Body of pancreas (tissue), 4 donors: Measurements from ENCODE around the gene FAS.

Source experiments
- POLR2A ChIP-seq, 3 donors: fragments of 450-650 bp; IDR thresholded peaks; one replicate each; pipeline ENCODE4 v1.6.1; 2016; ENCODE audit warnings: antibody characterized with exemption in 3 of 3, mild to moderate bottlenecking in 2 of 3
- TF ChIP-seq, protein P1 (sequence below), 7 experiments: fragments of 450-650 bp in 4 of 7; fragments of 200-600 bp in 3 of 7; sonication (generic) in 3 of 7; IDR thresholded peaks; one replicate each; pipeline ENCODE4 v1.5.1; 2016 to 2019; ENCODE audit warnings: antibody characterized with exemption in 7 of 7

DNA sequence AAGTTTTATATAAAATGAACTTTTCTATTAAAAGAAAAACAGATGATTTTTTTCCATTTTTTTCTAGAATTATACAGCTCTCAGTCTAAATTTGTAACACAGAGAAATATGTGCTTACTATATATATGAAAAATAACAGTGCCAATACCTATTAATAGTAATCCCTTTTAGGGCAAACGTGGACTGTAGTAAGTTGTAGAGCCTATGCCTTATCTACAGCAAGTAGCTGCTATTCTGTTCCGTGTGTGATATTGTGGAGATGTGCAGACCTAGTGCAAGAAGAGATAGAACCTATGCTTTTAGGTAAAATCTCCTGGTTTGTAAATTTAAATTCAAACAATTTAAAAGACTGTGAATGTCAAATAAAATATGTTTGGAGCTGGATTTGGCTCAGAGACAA is 72.9 kb downstream of the FAS start:
- TF ChIP-seq, protein P1, sequence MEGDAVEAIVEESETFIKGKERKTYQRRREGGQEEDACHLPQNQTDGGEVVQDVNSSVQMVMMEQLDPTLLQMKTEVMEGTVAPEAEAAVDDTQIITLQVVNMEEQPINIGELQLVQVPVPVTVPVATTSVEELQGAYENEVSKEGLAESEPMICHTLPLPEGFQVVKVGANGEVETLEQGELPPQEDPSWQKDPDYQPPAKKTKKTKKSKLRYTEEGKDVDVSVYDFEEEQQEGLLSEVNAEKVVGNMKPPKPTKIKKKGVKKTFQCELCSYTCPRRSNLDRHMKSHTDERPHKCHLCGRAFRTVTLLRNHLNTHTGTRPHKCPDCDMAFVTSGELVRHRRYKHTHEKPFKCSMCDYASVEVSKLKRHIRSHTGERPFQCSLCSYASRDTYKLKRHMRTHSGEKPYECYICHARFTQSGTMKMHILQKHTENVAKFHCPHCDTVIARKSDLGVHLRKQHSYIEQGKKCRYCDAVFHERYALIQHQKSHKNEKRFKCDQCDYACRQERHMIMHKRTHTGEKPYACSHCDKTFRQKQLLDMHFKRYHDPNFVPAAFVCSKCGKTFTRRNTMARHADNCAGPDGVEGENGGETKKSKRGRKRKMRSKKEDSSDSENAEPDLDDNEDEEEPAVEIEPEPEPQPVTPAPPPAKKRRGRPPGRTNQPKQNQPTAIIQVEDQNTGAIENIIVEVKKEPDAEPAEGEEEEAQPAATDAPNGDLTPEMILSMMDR (IDR thresholded peaks at IDR 0.05): no peak
- no peak for TF ChIP-seq POLR2A (IDR thresholded peaks at IDR 0.05)
